HCT116 (cell line): Measurements from ENCODE around the gene CSNK2A1. TPM values are rescaled to one million over a fixed set of nuclear protein-coding genes. Genes with fewer than 3 reads are reported as not detected.

Experiments used
- ATAC-seq: fragments of 200-7000 bp; cut with Tn5 transposase; 2 replicates; pipeline ENCODE4 v1.9.1; 2020; ENCODE audit warnings: mild to moderate bottlenecking, moderate library complexity
- BruUV-seq: library from RNA; stranded (reverse); fragments of 400-500 nt; replicated peaks from 2 replicates; lab custom pipeline; 2021; lab: Mats Ljungman, UMichigan
- CTCF ChIA-PET: fragments of 300-600 bp; sonication (Branson Sonifier 250); formaldehyde crosslinking; loops from one replicate; lab custom pipeline; 2021; ENCODE audit warnings: antibody characterized with exemption; lab: Charles Lee
- POLR2A ChIA-PET: fragments of 300-600, 350-600 bp; sonication (Branson Sonifier 250); formaldehyde crosslinking; loops from one replicate; lab custom pipeline; 2021; ENCODE audit warnings: antibody characterized with exemption; lab: Charles Lee
- RAD21 ChIA-PET, 2 experiments: fragments of 300-600 bp; sonication (Branson Sonifier 250); formaldehyde crosslinking; loops; one replicate each; lab custom pipeline; 2023; ENCODE audit warnings: low total read pairs in 2 of 2; ENCODE audit not compliant: uncharacterized antibody in 2 of 2, unreplicated experiment in 2 of 2, low non-redundant PET in 1 of 2; lab: Charles Lee
- DNase-seq: peaks from one replicate; pipeline ENCODE4 v3.0.0-alpha.2; 2010; ENCODE audit warnings: low read depth, low spot score
- H2AFZ ChIP-seq: fragments of 200-600 bp; shearing (Covaris generic), sonication (generic); 2 replicates; pipeline ENCODE4 v1.6.1; 2017; ENCODE audit warnings: low read depth, mixed run types, mixed read lengths, antibody characterized with exemption, low read length; ENCODE audit not compliant: poor library complexity, severe bottlenecking
- H3K27ac ChIP-seq: 2 replicates; pipeline ENCODE4 v1.5.1; 2012; ENCODE audit warnings: low read depth, low read length
- H3K27me3 ChIP-seq: fragments of 200-600 bp; sonication (generic); 2 replicates; pipeline ENCODE4 v1.6.1; 2016; ENCODE audit warnings: mixed run types, low read length, mixed read lengths; ENCODE audit not compliant: insufficient read depth
- H3K36me3 ChIP-seq, 2 experiments: fragments of 200-500 bp in 1 of 2; fragments of 200-600 bp in 1 of 2; sonication (Bioruptor generic) in 1 of 2; sonication (generic) in 1 of 2; 2 replicates each; pipeline versions ENCODE4 v1.5.1 to v1.6.1; 2014 to 2016; ENCODE audit warnings: low read length in 2 of 2, inconsistent platforms in 1 of 2, mixed read lengths in 1 of 2, mixed run types in 1 of 2; ENCODE audit not compliant: insufficient read depth in 2 of 2, control insufficient read depth in 1 of 2
- H3K4me1 ChIP-seq, 2 experiments: fragments of 200-600 bp in 1 of 2; sonication (generic) in 1 of 2; 2 replicates each; pipeline versions ENCODE4 v1.5.1 to v1.6.1; 2012 to 2017; ENCODE audit warnings: low read length in 2 of 2, inconsistent platforms in 1 of 2, mild to moderate bottlenecking in 1 of 2, mixed read lengths in 1 of 2, mixed run types in 1 of 2, moderate library complexity in 1 of 2; ENCODE audit not compliant: insufficient read depth in 2 of 2, control insufficient read depth in 1 of 2
- H3K4me2 ChIP-seq: fragments of 200-600 bp; sonication (generic); 2 replicates; pipeline ENCODE4 v1.6.1; 2017; ENCODE audit warnings: mixed run types, low read length, mixed read lengths
- H3K4me3 ChIP-seq, 2 experiments: fragments of 200-600 bp in 1 of 2; sonication (generic) in 1 of 2; replicated peaks in 1 of 2; 2 replicates each; pipeline ENCODE4 v1.5.1; 2011 to 2016; ENCODE audit warnings: low read length in 2 of 2, control low read depth in 1 of 2, low read depth in 1 of 2, mild to moderate bottlenecking in 1 of 2, mixed read lengths in 1 of 2, mixed run types in 1 of 2
- H3K79me2 ChIP-seq: fragments of 200-600 bp; sonication (generic); 2 replicates; pipeline ENCODE4 v1.6.1; 2017; ENCODE audit warnings: mild to moderate bottlenecking, mixed run types, low read length, moderate library complexity, mixed read lengths; ENCODE audit not compliant: insufficient read depth
- H3K9ac ChIP-seq: fragments of 200-600 bp; sonication (generic); 2 replicates; pipeline ENCODE4 v1.6.1; 2016; ENCODE audit warnings: low read length, mixed read lengths
- H3K9me2 ChIP-seq: fragments of 200-600 bp; sonication (generic), shearing (Covaris generic); 2 replicates; pipeline ENCODE4 v1.6.1; 2017; ENCODE audit warnings: mixed run types, mild to moderate bottlenecking, moderate library complexity; ENCODE audit not compliant: insufficient read depth
- H3K9me3 ChIP-seq, 2 experiments: fragments of 200-500 bp in 1 of 2; fragments of 200-600 bp in 1 of 2; sonication (Bioruptor generic) in 1 of 2; sonication (generic) in 1 of 2; 2 replicates each; pipeline ENCODE4 v1.6.1; 2014 to 2017; ENCODE audit warnings: low read length in 2 of 2, mixed read lengths in 2 of 2, inconsistent platforms in 1 of 2, low read depth in 1 of 2, mild to moderate bottlenecking in 1 of 2, mixed run types in 1 of 2, moderate library complexity in 1 of 2; ENCODE audit not compliant: control insufficient read depth in 1 of 2, insufficient read depth in 1 of 2
- H4K20me1 ChIP-seq: fragments of 200-600 bp; sonication (generic), shearing (Covaris generic); 2 replicates; pipeline ENCODE4 v1.6.1; 2017; ENCODE audit warnings: mixed run types, mild to moderate bottlenecking, moderate library complexity; ENCODE audit not compliant: insufficient read depth
- ATF3 ChIP-seq: IDR thresholded peaks from 2 replicates; pipeline ENCODE4 v1.6.1; 2012
- CBX3 ChIP-seq: IDR thresholded peaks from 2 replicates; pipeline ENCODE4 v1.6.1; 2012; ENCODE audit warnings: low read depth
- CTCF ChIP-seq, 3 experiments: fragments of 200-600 bp in 1 of 3; sonication (generic) in 1 of 3; IDR thresholded peaks in 2 of 3; conservative IDR thresholded peaks in 1 of 3; 2 replicates each; pipeline ENCODE4 v1.5.1; 2012 to 2017; ENCODE audit warnings: low read depth in 2 of 3, low read length in 2 of 3, antibody characterized with exemption in 1 of 3, borderline replicate concordance in 1 of 3, control low read depth in 1 of 3, mild to moderate bottlenecking in 1 of 3, mixed read lengths in 1 of 3, mixed run types in 1 of 3, moderate library complexity in 1 of 3; ENCODE audit not compliant: insufficient read depth in 1 of 3
- ELF1 ChIP-seq: IDR thresholded peaks from 2 replicates; pipeline ENCODE4 v1.6.1; 2012; ENCODE audit warnings: low read depth, borderline replicate concordance
- EZH2 ChIP-seq: fragments of 200-600 bp; sonication (generic); IDR thresholded peaks from 2 replicates; pipeline ENCODE4 v1.6.1; 2017; ENCODE audit warnings: antibody characterized with exemption, mixed run types
- POLR2A ChIP-seq: IDR thresholded peaks from 2 replicates; pipeline ENCODE4 v1.7.0; 2011; ENCODE audit warnings: borderline replicate concordance; ENCODE audit not compliant: insufficient read depth, insufficient read length; ENCODE audit errors: extremely low read depth
- REST ChIP-seq: IDR thresholded peaks from 2 replicates; pipeline ENCODE4 v1.6.1; 2012; ENCODE audit warnings: low read depth
- SIN3A ChIP-seq: IDR thresholded peaks from 2 replicates; pipeline ENCODE4 v1.6.1; 2012; ENCODE audit warnings: low read depth
- SRF ChIP-seq: IDR thresholded peaks from 2 replicates; pipeline ENCODE4 v1.6.1; 2012; ENCODE audit warnings: low read depth
- ZBTB33 ChIP-seq: IDR thresholded peaks from 2 replicates; pipeline ENCODE4 v1.6.1; 2011; ENCODE audit warnings: mild to moderate bottlenecking, low read length, moderate library complexity; ENCODE audit not compliant: insufficient replicate concordance; ENCODE audit errors: extremely low read depth
- ZFX ChIP-seq: fragments of 450-650 bp; IDR thresholded peaks from 2 replicates; pipeline ENCODE4 v1.6.1; 2017
- intact Hi-C: fragments of 100-400 bp; cut with micrococcal nuclease; formaldehyde crosslinking; loops from 2 replicates; pipeline ENCODE4 v1.10.0; 2022
- total RNA-seq: library from RNA; stranded (reverse); gene quantifications from one replicate; pipeline ENCODE4 v1.2.1, GENCODE V29; 2021; ENCODE audit not compliant: unreplicated experiment

The CSNK2A1 gene
- total RNA-seq, 1 experiment from 2014 or later = 284 TPM

GRCh38 chr20:437787-438486 is 105.7 kb downstream of the CSNK2A1 start:
- H3K9me2 ChIP-seq = no peaks in the 10 kb centered on the region
- H3K9ac ChIP-seq = no peak overlapping the region
- no peak for DNase-seq
- H3K27ac ChIP-seq = no peak overlapping the region
- H3K9me3 ChIP-seq = no peaks in the 10 kb centered on the region
- RAD21 ChIA-PET = no interaction called here
- no peaks in the 10 kb centered on the region for H3K79me2 ChIP-seq
- H3K4me3 ChIP-seq = no peak overlapping the region
- no peak for TF ChIP-seq EZH2
- TF ChIP-seq ELF1 = no peak
- TF ChIP-seq, all 23 proteins: peak for 0
- ATAC-seq = no peak
- intact Hi-C loops = no loop called here
- Histone ChIP-seq H3K27me3 (no peaks in the 10 kb centered on the region), H3K4me1 (peaks cover 0 to 5% of the 10 kb centered on the region in 2 experiments; a peak in 1 of 4 replicates), H3K36me3 (peaks cover 34 to 59% of the 10 kb centered on the region in 2 experiments), H2AFZ (no peak overlapping the region), H3K4me2 (no peak overlapping the region), H4K20me1 (no peaks in the 10 kb centered on the region)
- ChIA-PET CTCF (interaction anchor here (1.4 to 1.5 kb wide), 2 partner anchors 75 to 301 kb away, joined by 3 read pairs; no protein-coding TSS in a partner anchor), POLR2A (no interaction called here)
- no TSS peak for BruUV-seq

GRCh38 chr20:436476-436875 is 107.1 kb downstream of the CSNK2A1 start:
- H2AFZ ChIP-seq = no peak overlapping the region
- H3K4me3 ChIP-seq = no peak overlapping the region
- H4K20me1 ChIP-seq = no peaks in the 10 kb centered on the region
- DNase-seq (no peak), ATAC-seq (no peak)
- H3K4me1 ChIP-seq = peaks cover 0 to 5% of the 10 kb centered on the region in 2 experiments; a peak in 1 of 4 replicates
- intact Hi-C loops = no loop called here
- no peaks in the 10 kb centered on the region for H3K9me2 ChIP-seq
- CTCF ChIA-PET = interaction anchor here (1.4 to 1.5 kb wide), 2 partner anchors 74 to 302 kb away, joined by 3 read pairs; no protein-coding TSS in a partner anchor
- no peak overlapping the region for H3K4me2 ChIP-seq
- no peaks in the 10 kb centered on the region for H3K79me2 ChIP-seq
- no peaks in the 10 kb centered on the region for H3K27me3 ChIP-seq
- BruUV-seq = TSS peak; percentile 21
- no peak overlapping the region for H3K27ac ChIP-seq
- RAD21 ChIA-PET = no interaction called here
- POLR2A ChIA-PET = interaction anchor here (1.0 kb wide), 1 partner anchor 14 kb away, joined by 3 read pairs; no protein-coding TSS in a partner anchor
- peaks cover 29 to 52% of the 10 kb centered on the region in 2 experiments for H3K36me3 ChIP-seq
- no peak overlapping the region for H3K9ac ChIP-seq
- no peaks in the 10 kb centered on the region for H3K9me3 ChIP-seq
- TF ChIP-seq POLR2A = no peak
- TF ChIP-seq SIN3A = no peak
- TF ChIP-seq ZBTB33 = no peak
- no peak for TF ChIP-seq CTCF (IDR thresholded peaks at IDR 0.05 in 2 of 3, conservative IDR thresholded peaks at IDR 0.05 in 1 of 3; ENCODE audit: borderline replicate concordance in 1 of 3, insufficient read depth in 1 of 3, low read depth in 2 of 3, low read length in 2 of 3)
- TF ChIP-seq SRF = no peak
- TF ChIP-seq ZFX = no peak
- TF ChIP-seq CBX3 = no peak
- TF ChIP-seq REST = no peak
- TF ChIP-seq ATF3 = no peak
